ENCODE data around the gene SPTLC3. TPM values are rescaled to one million over a fixed set of nuclear protein-coding genes. Genes with fewer than 3 reads are reported as not detected.

SPTLC3 gene
- total and polyA plus RNA-seq, 2 of the 13 experiments (the other 11 are each of a cell fraction or from before 2014, with no cell fraction given) = 20.5 to 95.6 TPM

- TF ChIP-seq ZHX2 (IDR thresholded peaks at IDR 0.05; ENCODE audit: low read depth) (no peak), ZHX2 (CRISPR knock-in tag; IDR thresholded peaks at IDR 0.05; ENCODE audit: borderline replicate concordance) (no peak), ZMYM3 (CRISPR knock-in tag; IDR thresholded peaks at IDR 0.05) (0 out of 2 replicates have a peak, but pooled peaks have one; percentile 47), MBD4 (IDR thresholded peaks at IDR 0.05; ENCODE audit: borderline replicate concordance, low read length) (no peak), SIX1 (CRISPR knock-in tag; IDR thresholded peaks at IDR 0.05; ENCODE audit: borderline replicate concordance) (no peak), KDM2A (CRISPR knock-in tag; IDR thresholded peaks at IDR 0.05; ENCODE audit: borderline replicate concordance, low read depth) (no peak), ATAD3A (CRISPR knock-in tag; IDR thresholded peaks at IDR 0.05) (no peak), MYC (CRISPR knock-in tag; IDR thresholded peaks at IDR 0.05; ENCODE audit: borderline replicate concordance) (no peak), SP5 (CRISPR knock-in tag; IDR thresholded peaks at IDR 0.05; ENCODE audit: borderline replicate concordance, low read depth) (no peak)
- TF ChIP-seq, protein P1, sequence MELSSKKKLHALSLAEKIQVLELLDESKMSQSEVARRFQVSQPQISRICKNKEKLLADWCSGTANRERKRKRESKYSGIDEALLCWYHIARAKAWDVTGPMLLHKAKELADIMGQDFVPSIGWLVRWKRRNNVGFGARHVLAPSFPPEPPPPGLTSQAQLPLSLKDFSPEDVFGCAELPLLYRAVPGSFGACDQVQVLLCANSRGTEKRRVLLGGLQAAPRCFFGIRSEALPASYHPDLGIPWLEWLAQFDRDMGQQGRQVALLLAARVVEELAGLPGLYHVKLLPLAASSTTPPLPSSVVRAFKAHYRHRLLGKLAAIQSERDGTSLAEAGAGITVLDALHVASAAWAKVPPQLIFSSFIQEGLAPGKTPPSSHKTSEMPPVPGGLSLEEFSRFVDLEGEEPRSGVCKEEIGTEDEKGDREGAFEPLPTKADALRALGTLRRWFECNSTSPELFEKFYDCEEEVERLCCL (CRISPR knock-in tag; IDR thresholded peaks at IDR 0.05; ENCODE audit: borderline replicate concordance) = no peak
- TF ChIP-seq, protein P2, sequence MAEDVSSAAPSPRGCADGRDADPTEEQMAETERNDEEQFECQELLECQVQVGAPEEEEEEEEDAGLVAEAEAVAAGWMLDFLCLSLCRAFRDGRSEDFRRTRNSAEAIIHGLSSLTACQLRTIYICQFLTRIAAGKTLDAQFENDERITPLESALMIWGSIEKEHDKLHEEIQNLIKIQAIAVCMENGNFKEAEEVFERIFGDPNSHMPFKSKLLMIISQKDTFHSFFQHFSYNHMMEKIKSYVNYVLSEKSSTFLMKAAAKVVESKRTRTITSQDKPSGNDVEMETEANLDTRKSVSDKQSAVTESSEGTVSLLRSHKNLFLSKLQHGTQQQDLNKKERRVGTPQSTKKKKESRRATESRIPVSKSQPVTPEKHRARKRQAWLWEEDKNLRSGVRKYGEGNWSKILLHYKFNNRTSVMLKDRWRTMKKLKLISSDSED (CRISPR knock-in tag; IDR thresholded peaks at IDR 0.05) = no peak
These were observed 10.7 kb upstream of the SPTLC3 start (continued) for GRCh38 chr20:12998046-12998445.
